H1 (cell line): Measurements from ENCODE around the gene PPIA. TPM values are rescaled to one million over a fixed set of nuclear protein-coding genes. Genes with fewer than 3 reads are reported as not detected.

Experiments used
- CHD1 ChIP-seq: IDR thresholded peaks from 2 replicates; pipeline ENCODE4 v1.6.1; 2012; ENCODE audit warnings: low read depth, low read length, improper control_type of control experiment
- KDM4A ChIP-seq: IDR thresholded peaks from one replicate; pipeline ENCODE4 v1.7.1; 2012; ENCODE audit warnings: low read depth, mild to moderate bottlenecking, moderate library complexity, low read length, inconsistent platforms; ENCODE audit not compliant: severe bottlenecking
- POU5F1 ChIP-seq: IDR thresholded peaks from 2 replicates; pipeline ENCODE4 v1.6.1; 2011; ENCODE audit warnings: low read depth, mild to moderate bottlenecking, low read length, moderate library complexity
- RAD21 ChIP-seq, 2 experiments: IDR thresholded peaks in 1 of 2; conservative IDR thresholded peaks in 1 of 2; 2 replicates each; pipeline ENCODE4 v1.6.1; 2011; ENCODE audit warnings: low read depth in 2 of 2, low read length in 2 of 2, improper control_type of control experiment in 1 of 2, inconsistent platforms in 1 of 2, mild to moderate bottlenecking in 1 of 2, moderate library complexity in 1 of 2
- SRF ChIP-seq: IDR thresholded peaks from 2 replicates; pipeline ENCODE4 v1.6.1; 2011; ENCODE audit warnings: mild to moderate bottlenecking, low read depth, low read length, moderate library complexity
- TAF1 ChIP-seq: IDR thresholded peaks from 2 replicates; pipeline ENCODE4 v1.6.1; 2011; ENCODE audit warnings: mild to moderate bottlenecking, low read depth, low read length
- polyA plus RNA-seq, 7 experiments: library from polyadenylated mRNA; depleted of rRNA in 3 of 7; stranded (reverse) in 5 of 7; unstranded in 2 of 7; fragments of >200 nt in 5 of 7; fragments of 200-250 nt in 2 of 7; gene quantifications; 1 replicate in 5 of 7; 2 replicates in 1 of 7; 4 replicates in 1 of 7; pipeline versions ENCODE4 v1.2.1 to v1.2.3, GENCODE V29; 2011 to 2013; ENCODE audit warnings: missing spikeins in 2 of 7, mixed read lengths in 2 of 7
- total RNA-seq: library from RNA; stranded (reverse); fragmentation: NEBNext Ultra II Directional; extraction: Animal tissue kit (Norgen Biotek cat#: 25700); gene quantifications from 2 replicates; pipeline ENCODE4 v1.2.1, GENCODE V29; 2021

PPIA gene
- total and polyA plus RNA-seq, 2 of the 8 experiments (the other 6 are each of a cell fraction or from before 2014, with no cell fraction given), result 2,865 to 5,394 TPM

GRCh38 chr7:44766416-44766801 lies 30.1 kb upstream of the PPIA start (continued):
- no peak for TF ChIP-seq CHD1
- TF ChIP-seq RAD21 (IDR thresholded peaks at IDR 0.05 in 1 of 2, conservative IDR thresholded peaks at IDR 0.05 in 1 of 2; ENCODE audit: low read depth in 2 of 2, low read length in 2 of 2), result no peak
- no peak for TF ChIP-seq POU5F1
- TF ChIP-seq TAF1, result no peak
- no peak for TF ChIP-seq SRF
- TF ChIP-seq KDM4A, result no peak
